ENCODE measurements around the gene XRCC3.

- no peak for TF ChIP-seq REST (IDR thresholded peaks at IDR 0.05; ENCODE audit: insufficient read depth in 1 of 2, low read depth in 2 of 2, low read length in 1 of 2)
- TF ChIP-seq CTCF (IDR thresholded peaks at IDR 0.05) = no peak
- no peak for TF ChIP-seq POLR2AphosphoS5 (IDR thresholded peaks at IDR 0.05; ENCODE audit: low read depth, low read length)
Observed at GRCh38 chr14:103676881-103677675, 38.2 kb downstream of the XRCC3 start.

Data from Panc1 (cell line).